PC-9 (cell line): ENCODE results near the gene HMOX2.

Source experiments
- EZH2 ChIP-seq: fragments of 200-600 bp; sonication (generic); IDR thresholded peaks from 2 replicates; pipeline ENCODE4 v1.8.0; 2017; ENCODE audit warnings: antibody characterized with exemption, low read depth
- TF ChIP-seq, protein P1 (sequence below): fragments of 200-600 bp; sonication (generic); conservative IDR thresholded peaks from 2 replicates; pipeline ENCODE4 v1.6.1; 2017; ENCODE audit warnings: mixed run types, antibody characterized with exemption, mild to moderate bottlenecking, moderate library complexity

- no peak for TF ChIP-seq EZH2
- TF ChIP-seq, protein P1, sequence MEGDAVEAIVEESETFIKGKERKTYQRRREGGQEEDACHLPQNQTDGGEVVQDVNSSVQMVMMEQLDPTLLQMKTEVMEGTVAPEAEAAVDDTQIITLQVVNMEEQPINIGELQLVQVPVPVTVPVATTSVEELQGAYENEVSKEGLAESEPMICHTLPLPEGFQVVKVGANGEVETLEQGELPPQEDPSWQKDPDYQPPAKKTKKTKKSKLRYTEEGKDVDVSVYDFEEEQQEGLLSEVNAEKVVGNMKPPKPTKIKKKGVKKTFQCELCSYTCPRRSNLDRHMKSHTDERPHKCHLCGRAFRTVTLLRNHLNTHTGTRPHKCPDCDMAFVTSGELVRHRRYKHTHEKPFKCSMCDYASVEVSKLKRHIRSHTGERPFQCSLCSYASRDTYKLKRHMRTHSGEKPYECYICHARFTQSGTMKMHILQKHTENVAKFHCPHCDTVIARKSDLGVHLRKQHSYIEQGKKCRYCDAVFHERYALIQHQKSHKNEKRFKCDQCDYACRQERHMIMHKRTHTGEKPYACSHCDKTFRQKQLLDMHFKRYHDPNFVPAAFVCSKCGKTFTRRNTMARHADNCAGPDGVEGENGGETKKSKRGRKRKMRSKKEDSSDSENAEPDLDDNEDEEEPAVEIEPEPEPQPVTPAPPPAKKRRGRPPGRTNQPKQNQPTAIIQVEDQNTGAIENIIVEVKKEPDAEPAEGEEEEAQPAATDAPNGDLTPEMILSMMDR = no peak
Observed at GRCh38 chr16:4500272-4500671, 24.1 kb downstream of the HMOX2 start.
